Measurements from ENCODE around the gene OR6C70.

The OR6C70 gene

DNA sequence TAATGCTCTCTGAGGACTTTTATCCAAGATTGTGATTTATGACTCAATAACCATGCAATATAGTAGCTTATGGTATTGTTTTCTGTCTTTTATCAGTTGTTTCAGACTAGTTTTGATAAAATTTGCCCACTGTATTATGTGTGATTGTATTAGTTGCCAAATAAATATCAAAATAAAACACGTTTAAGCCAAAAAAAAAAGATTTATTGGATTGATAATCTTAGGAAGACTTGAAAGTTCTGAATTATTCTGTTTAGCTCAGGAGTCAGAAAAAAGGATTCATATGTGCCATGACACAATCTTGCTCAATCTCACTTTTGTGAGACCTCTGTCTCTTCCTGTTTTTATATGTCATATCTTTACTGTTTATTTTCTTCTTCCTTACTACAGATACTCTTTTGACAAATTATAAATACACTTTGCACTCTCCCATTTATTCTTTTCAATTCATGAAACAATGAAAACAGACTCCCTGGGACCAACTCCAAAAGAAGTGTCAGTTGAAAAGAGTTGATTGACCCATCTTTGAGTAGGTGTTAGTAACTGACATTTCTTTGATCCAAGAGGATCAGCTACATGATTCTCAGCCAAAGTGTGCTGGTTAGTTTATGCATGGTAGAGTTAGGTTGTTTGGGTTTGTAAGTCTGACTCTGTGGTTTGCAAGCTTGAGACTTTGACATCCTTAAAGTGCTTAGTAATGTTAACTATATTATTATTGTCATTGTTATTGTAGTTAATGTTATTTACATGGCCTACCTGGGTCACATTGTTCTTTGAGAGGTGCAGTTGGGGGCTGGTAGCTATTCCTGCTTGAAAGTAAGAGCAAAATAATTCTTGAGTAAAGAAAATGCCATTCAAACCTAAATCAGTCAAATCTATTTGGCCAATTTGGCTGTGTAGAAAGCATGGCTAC is 41.4 kb downstream of the OR6C70 start:
- H3F3A ChIP-seq (ENCODE audit: insufficient read depth, low read length), result no peaks in the 10 kb centered on the region
- H3K4me2 ChIP-seq (ENCODE audit: low read length), result no peak overlapping the region
- H3K4me3 ChIP-seq (ENCODE audit: low read depth, low read length, poor library complexity, severe bottlenecking), result no peak overlapping the region
- no peaks in the 10 kb centered on the region for H3K9me3 ChIP-seq (ENCODE audit: low read length)
- no peak for TF ChIP-seq EZH2 (IDR thresholded peaks at IDR 0.05; ENCODE audit: borderline replicate concordance, low read length)
- no peak for TF ChIP-seq CTCF (IDR thresholded peaks at IDR 0.05; ENCODE audit: low read length)
- H3K27me3 ChIP-seq (ENCODE audit: insufficient read depth, low read length), result no peaks in the 10 kb centered on the region
- no peak overlapping the region for H3K27ac ChIP-seq (ENCODE audit: low read depth, low read length, poor library complexity, severe bottlenecking)
- H3K36me3 ChIP-seq (ENCODE audit: insufficient read depth, low read length), result no peaks in the 10 kb centered on the region
- no peak overlapping the region for H2AFZ ChIP-seq (ENCODE audit: low read length)
- H3K9ac ChIP-seq (ENCODE audit: low read length), result no peak overlapping the region
- no peaks in the 10 kb centered on the region for H3K79me2 ChIP-seq (ENCODE audit: insufficient read depth, low read length)
- H3K4me1 ChIP-seq (ENCODE audit: insufficient read depth, low read length, severe bottlenecking), result no peaks in the 10 kb centered on the region
- H3K9me2 ChIP-seq (ENCODE audit: low read depth, low read length), result no peaks in the 10 kb centered on the region
- no peaks in the 10 kb centered on the region for H4K20me1 ChIP-seq (ENCODE audit: insufficient read depth, low read length)

DNA sequence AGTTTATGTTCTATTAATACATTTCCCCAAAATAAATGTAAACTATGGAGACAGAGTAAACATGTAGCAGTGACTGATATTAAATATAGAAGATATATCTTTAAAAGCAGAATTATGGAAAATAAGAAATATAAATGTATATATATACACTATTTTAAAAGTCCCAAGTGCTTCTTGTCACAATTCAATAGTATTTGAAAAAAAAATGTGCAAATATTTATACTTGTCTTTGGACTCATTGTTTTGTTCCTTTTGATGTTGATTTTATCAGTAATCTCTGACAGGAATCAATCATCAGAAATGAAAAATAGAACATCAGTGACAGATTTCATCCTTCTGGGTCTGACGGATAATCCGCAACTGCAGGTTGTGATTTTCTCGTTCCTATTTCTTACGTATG is 44.0 kb downstream of the OR6C70 start, which contains the start of gene OR6C76:
Gene OR6C76, plus strand, starts transcription at position 301 of the 400 bp plus-strand sequence. Its CDS starts 0 bp downstream, at position 301.
- Histone ChIP-seq H4K20me1 (ENCODE audit: insufficient read depth, low read length) (no peaks in the 10 kb centered on the region), H3K36me3 (ENCODE audit: insufficient read depth, low read length) (no peaks in the 10 kb centered on the region), H3F3A (ENCODE audit: insufficient read depth, low read length) (no peaks in the 10 kb centered on the region), H3K9me3 (ENCODE audit: low read length) (no peaks in the 10 kb centered on the region), H3K27me3 (ENCODE audit: insufficient read depth, low read length) (no peaks in the 10 kb centered on the region), H3K9ac (ENCODE audit: low read length) (no peak within 1 kb of the TSS), H3K4me2 (ENCODE audit: low read length) (no peak within 1 kb of the TSS), H3K4me1 (ENCODE audit: insufficient read depth, low read length, severe bottlenecking) (no peaks in the 10 kb centered on the region), H3K79me2 (ENCODE audit: insufficient read depth, low read length) (no peaks in the 10 kb centered on the region), H3K4me3 (ENCODE audit: low read depth, low read length, poor library complexity, severe bottlenecking) (no peak within 1 kb of the TSS), H3K9me2 (ENCODE audit: low read depth, low read length) (no peaks in the 10 kb centered on the region), H2AFZ (ENCODE audit: low read length) (no peak within 1 kb of the TSS), H3K27ac (ENCODE audit: low read depth, low read length, poor library complexity, severe bottlenecking) (no peak within 1 kb of the TSS)
- TF ChIP-seq EZH2 (IDR thresholded peaks at IDR 0.05; ENCODE audit: borderline replicate concordance, low read length) (no peak), CTCF (IDR thresholded peaks at IDR 0.05; ENCODE audit: low read length) (no peak)

DNA sequence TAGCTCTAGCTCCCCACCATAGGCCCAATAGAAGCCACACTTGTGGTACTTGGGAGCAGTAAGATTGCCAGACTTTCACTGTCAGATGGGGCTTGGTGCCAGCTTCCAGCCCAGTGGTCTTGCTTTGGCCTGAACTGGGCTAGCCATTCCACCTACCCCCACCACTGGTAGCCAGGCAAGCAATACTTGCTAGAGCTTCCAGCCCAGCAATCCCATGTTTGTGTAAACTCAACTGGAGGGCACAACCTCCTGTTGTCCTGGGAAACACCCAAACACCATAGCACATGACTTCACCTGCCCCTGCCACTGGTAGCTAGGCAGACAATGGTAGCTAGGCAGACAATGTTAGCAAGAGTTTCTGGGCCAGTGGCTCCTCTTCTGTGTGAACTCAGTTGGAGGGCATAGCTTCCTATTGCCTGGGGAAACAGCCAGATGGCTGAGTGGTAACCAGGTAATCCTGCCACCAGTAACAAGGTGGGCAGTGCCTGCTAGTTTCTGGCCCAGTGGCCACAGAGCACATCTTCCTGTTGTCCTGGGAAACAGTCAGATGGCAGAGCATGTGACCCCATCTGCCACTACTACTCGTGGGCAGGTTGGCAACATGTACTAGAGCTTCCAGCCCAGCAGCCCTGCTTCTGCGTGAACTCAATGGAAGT is 49.5 kb downstream of the OR6C70 start:
- Histone ChIP-seq H2AFZ (ENCODE audit: low read length) (no peak overlapping the region), H3K79me2 (ENCODE audit: insufficient read depth, low read length) (no peaks in the 10 kb centered on the region), H3K9me3 (ENCODE audit: low read length) (no peaks in the 10 kb centered on the region), H4K20me1 (ENCODE audit: insufficient read depth, low read length) (no peaks in the 10 kb centered on the region), H3F3A (ENCODE audit: insufficient read depth, low read length) (no peaks in the 10 kb centered on the region), H3K9me2 (ENCODE audit: low read depth, low read length) (no peaks in the 10 kb centered on the region), H3K4me2 (ENCODE audit: low read length) (no peak overlapping the region), H3K36me3 (ENCODE audit: insufficient read depth, low read length) (no peaks in the 10 kb centered on the region), H3K9ac (ENCODE audit: low read length) (no peak overlapping the region), H3K4me3 (ENCODE audit: low read depth, low read length, poor library complexity, severe bottlenecking) (no peak overlapping the region), H3K4me1 (ENCODE audit: insufficient read depth, low read length, severe bottlenecking) (no peaks in the 10 kb centered on the region), H3K27me3 (ENCODE audit: insufficient read depth, low read length) (no peaks in the 10 kb centered on the region), H3K27ac (ENCODE audit: low read depth, low read length, poor library complexity, severe bottlenecking) (no peak overlapping the region)
- TF ChIP-seq CTCF (IDR thresholded peaks at IDR 0.05; ENCODE audit: low read length) (no peak), EZH2 (IDR thresholded peaks at IDR 0.05; ENCODE audit: borderline replicate concordance, low read length) (no peak)

Measured in OCI-LY1 (cell line).